Esophagus mucosa (tissue), 1 donor: ENCODE results near the gene PDP2. TPM values are rescaled to one million over a fixed set of nuclear protein-coding genes. Genes with fewer than 3 reads are reported as not detected.

Source experiments
- ATAC-seq: fragments of 200-7000 bp; cut with Tn5 transposase; one replicate; pipeline ENCODE4 v1.9.1; 2020
- total RNA-seq: library from RNA; stranded (reverse); gene quantifications from one replicate; pipeline ENCODE4 v1.2.4, GENCODE V29; 2023
- donor health status: DM: yes; HTN: yes; CAD: no.

The PDP2 gene
- total RNA-seq, result 9.6 TPM

- peak; percentile 95 for ATAC-seq
Measured at GRCh38 chr16:66880288-66881013, at the start of gene PDP2. PDP2 (plus strand) TSS chr16:66880515; CDS start chr16:66884285, 3,770 bp downstream.

GRCh38 chr16:66832190-66832589 lies 48.1 kb upstream of the PDP2 start:
- no peak for ATAC-seq

GRCh38 chr16:66832661-66833305 lies 47.5 kb upstream of the PDP2 start:
- ATAC-seq, result no peak

- no peak for ATAC-seq
Measured at GRCh38 chr16:66834746-66835145, 45.6 kb upstream of the PDP2 start.

GRCh38 chr16:66840883-66841282 lies 39.4 kb upstream of the PDP2 start:
- ATAC-seq, result no peak

- no peak for ATAC-seq
Measured at GRCh38 chr16:66841366-66841765, 38.9 kb upstream of the PDP2 start.

- ATAC-seq, result peak; percentile 31
Measured at GRCh38 chr16:66842765-66843164, 37.5 kb upstream of the PDP2 start.

- no peak for ATAC-seq
Measured at GRCh38 chr16:66843191-66843590, 37.1 kb upstream of the PDP2 start.

- ATAC-seq, result no peak
Measured at GRCh38 chr16:66844009-66844341, 36.3 kb upstream of the PDP2 start.

- peak; percentile 33 for ATAC-seq
Measured at GRCh38 chr16:66844342-66845079, 35.8 kb upstream of the PDP2 start, which contains the start of gene CA7. CA7 (plus strand) TSS chr16:66844414; CDS start chr16:66844488, 74 bp downstream.

GRCh38 chr16:66845080-66845410 lies 35.3 kb upstream of the PDP2 start:
- peak; percentile 20 for ATAC-seq

GRCh38 chr16:66845791-66846221 lies 34.5 kb upstream of the PDP2 start:
- ATAC-seq, result no peak

GRCh38 chr16:66846266-66846665 lies 34.0 kb upstream of the PDP2 start:
- ATAC-seq, result no peak

- no peak for ATAC-seq
Measured at GRCh38 chr16:66846831-66847230, 33.5 kb upstream of the PDP2 start.

GRCh38 chr16:66847533-66848067 lies 32.7 kb upstream of the PDP2 start:
- no peak for ATAC-seq

- ATAC-seq, result no peak
Measured at GRCh38 chr16:66848172-66848571, 32.1 kb upstream of the PDP2 start.

GRCh38 chr16:66849021-66849420 lies 31.3 kb upstream of the PDP2 start:
- no peak for ATAC-seq

GRCh38 chr16:66849549-66849948 lies 30.8 kb upstream of the PDP2 start:
- ATAC-seq, result no peak

- no peak for ATAC-seq
Measured at GRCh38 chr16:66850115-66850815, 30.1 kb upstream of the PDP2 start.

GRCh38 chr16:66851166-66851964 lies 28.9 kb upstream of the PDP2 start:
- no peak for ATAC-seq

GRCh38 chr16:66853261-66854139 lies 26.8 kb upstream of the PDP2 start:
- ATAC-seq, result peak; percentile 6
